Panc1 (cell line): ENCODE measurements around the gene DES.

Experiments
- POLR2AphosphoS5 ChIP-seq: IDR thresholded peaks from 2 replicates; pipeline ENCODE4 v1.6.1; 2012; ENCODE audit warnings: mild to moderate bottlenecking, low read depth, low read length, moderate library complexity
- TF ChIP-seq, protein P1 (sequence below): fragments of 450-650 bp; IDR thresholded peaks from 2 replicates; pipeline ENCODE4 v1.5.1; 2017; ENCODE audit warnings: mild to moderate bottlenecking

DNA sequence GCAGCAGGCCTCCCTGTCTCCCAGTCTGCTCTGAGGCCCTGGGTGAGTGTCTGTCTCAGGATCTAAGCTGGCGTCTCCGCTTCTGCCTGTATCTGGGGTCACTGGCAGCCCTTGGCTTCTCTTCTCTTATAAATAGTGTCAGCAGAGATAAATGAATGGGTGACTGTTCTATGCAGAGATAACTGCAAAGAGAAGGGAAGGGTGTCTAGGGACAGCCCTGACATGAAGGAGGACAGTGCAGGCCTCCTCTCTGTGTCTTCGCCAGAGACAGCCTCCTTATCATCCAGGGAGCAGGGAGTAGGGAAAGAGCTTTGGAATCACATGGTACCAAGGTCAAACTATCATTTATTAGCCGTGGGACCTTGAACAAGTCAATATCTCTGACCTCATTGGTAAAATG is 52.3 kb downstream of the DES start:
- TF ChIP-seq, protein P1, sequence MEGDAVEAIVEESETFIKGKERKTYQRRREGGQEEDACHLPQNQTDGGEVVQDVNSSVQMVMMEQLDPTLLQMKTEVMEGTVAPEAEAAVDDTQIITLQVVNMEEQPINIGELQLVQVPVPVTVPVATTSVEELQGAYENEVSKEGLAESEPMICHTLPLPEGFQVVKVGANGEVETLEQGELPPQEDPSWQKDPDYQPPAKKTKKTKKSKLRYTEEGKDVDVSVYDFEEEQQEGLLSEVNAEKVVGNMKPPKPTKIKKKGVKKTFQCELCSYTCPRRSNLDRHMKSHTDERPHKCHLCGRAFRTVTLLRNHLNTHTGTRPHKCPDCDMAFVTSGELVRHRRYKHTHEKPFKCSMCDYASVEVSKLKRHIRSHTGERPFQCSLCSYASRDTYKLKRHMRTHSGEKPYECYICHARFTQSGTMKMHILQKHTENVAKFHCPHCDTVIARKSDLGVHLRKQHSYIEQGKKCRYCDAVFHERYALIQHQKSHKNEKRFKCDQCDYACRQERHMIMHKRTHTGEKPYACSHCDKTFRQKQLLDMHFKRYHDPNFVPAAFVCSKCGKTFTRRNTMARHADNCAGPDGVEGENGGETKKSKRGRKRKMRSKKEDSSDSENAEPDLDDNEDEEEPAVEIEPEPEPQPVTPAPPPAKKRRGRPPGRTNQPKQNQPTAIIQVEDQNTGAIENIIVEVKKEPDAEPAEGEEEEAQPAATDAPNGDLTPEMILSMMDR: no peak
- no peak for TF ChIP-seq POLR2AphosphoS5
